GM23338 (cell line): Measurements from ENCODE around the gene ALDH5A1. TPM values are rescaled to one million over a fixed set of nuclear protein-coding genes. Genes with fewer than 3 reads are reported as not detected.

Experiments used
- ATAC-seq: fragments of 200-7000 bp; cut with Tn5 transposase; 3 replicates; pipeline ENCODE4 v1.9.1; 2020
- DNase-seq: peaks from one replicate; pipeline ENCODE4 v3.0.0-alpha.2; 2015; ENCODE audit warnings: low spot score
- H2AFZ ChIP-seq: fragments of 200-600 bp; sonication (generic); 2 replicates; pipeline ENCODE4 v1.8.0; 2016; ENCODE audit warnings: antibody characterized with exemption, mild to moderate bottlenecking, moderate library complexity
- H3F3A ChIP-seq: fragments of 200-600 bp; sonication (generic); replicated peaks from 2 replicates; pipeline ENCODE4 v1.8.0; 2017; ENCODE audit warnings: antibody characterized with exemption, mixed run types, low read depth
- H3K27ac ChIP-seq: fragments of 200-600 bp; sonication (generic); 2 replicates; pipeline ENCODE4 v1.6.1; 2016; ENCODE audit warnings: low read depth
- H3K27me3 ChIP-seq: fragments of 200-600 bp; sonication (generic); 2 replicates; pipeline ENCODE4 v1.8.0; 2016; ENCODE audit warnings: mild to moderate bottlenecking, mixed run types, moderate library complexity; ENCODE audit not compliant: insufficient read depth
- H3K36me3 ChIP-seq: fragments of 200-600 bp; sonication (generic); 2 replicates; pipeline ENCODE4 v1.8.0; 2016; ENCODE audit warnings: mild to moderate bottlenecking; ENCODE audit not compliant: insufficient read depth
- H3K4me1 ChIP-seq: fragments of 200-600 bp; sonication (generic); 2 replicates; pipeline ENCODE4 v1.8.0; 2016; ENCODE audit warnings: mild to moderate bottlenecking, moderate library complexity; ENCODE audit not compliant: insufficient read depth
- H3K4me2 ChIP-seq: fragments of 200-600 bp; sonication (generic); 2 replicates; pipeline ENCODE4 v1.7.1; 2017; ENCODE audit warnings: mixed run types
- H3K4me3 ChIP-seq: fragments of 200-600 bp; sonication (generic); 2 replicates; pipeline ENCODE4 v1.6.1; 2016; ENCODE audit warnings: mixed run types
- H3K79me2 ChIP-seq: fragments of 200-600 bp; sonication (generic); replicated peaks from 2 replicates; pipeline ENCODE4 v1.8.0; 2017; ENCODE audit warnings: mild to moderate bottlenecking; ENCODE audit not compliant: insufficient read depth
- H3K9me2 ChIP-seq: fragments of 200-600 bp; sonication (generic); 2 replicates; pipeline ENCODE4 v1.8.0; 2017; ENCODE audit not compliant: insufficient read depth
- H4K20me1 ChIP-seq: fragments of 200-600 bp; sonication (generic); replicated peaks from 2 replicates; pipeline ENCODE4 v1.8.0; 2017; ENCODE audit warnings: mild to moderate bottlenecking; ENCODE audit not compliant: insufficient read depth
- H3K27ac Mint-ChIP-seq: 2 replicates; pipeline ENCODE4 v1.8.0; 2020; ENCODE audit warnings: inconsistent platforms, mild to moderate bottlenecking, moderate library complexity, mixed read lengths
- H3K27me3 Mint-ChIP-seq: 3 replicates; pipeline ENCODE4 v1.8.0; 2022; ENCODE audit warnings: low read depth, mild to moderate bottlenecking, moderate library complexity, mixed read lengths, inconsistent platforms; ENCODE audit not compliant: insufficient read depth, poor library complexity
- H3K36me3 Mint-ChIP-seq: 3 replicates; pipeline ENCODE4 v1.8.0; 2021; ENCODE audit warnings: low read depth, mild to moderate bottlenecking, inconsistent platforms, moderate library complexity, mixed read lengths
- H3K4me1 Mint-ChIP-seq: 3 replicates; pipeline ENCODE4 v1.8.0; 2020; ENCODE audit warnings: mild to moderate bottlenecking, inconsistent platforms, mixed read lengths
- H3K4me3 Mint-ChIP-seq: 3 replicates; pipeline ENCODE4 v1.8.0; 2021; ENCODE audit warnings: moderate library complexity, mild to moderate bottlenecking, inconsistent platforms, mixed read lengths
- H3K9me3 Mint-ChIP-seq: 3 replicates; pipeline ENCODE4 v1.8.0; 2020; ENCODE audit warnings: moderate library complexity, mild to moderate bottlenecking, inconsistent platforms, mixed read lengths
- CREB1 ChIP-seq: fragments of 250-450 bp; sonication (Bioruptor Pico); IDR thresholded peaks from 2 replicates; pipeline ENCODE4 v1.5.0; 2020; ENCODE audit warnings: low read depth, mild to moderate bottlenecking, moderate library complexity
- EZH2 ChIP-seq: fragments of 200-600 bp; sonication (generic); IDR thresholded peaks from one replicate; pipeline ENCODE4 v1.8.0; 2017; ENCODE audit warnings: antibody characterized with exemption, mild to moderate bottlenecking, low read depth; ENCODE audit not compliant: unreplicated experiment
- JUNB ChIP-seq: IDR thresholded peaks from one replicate; pipeline ENCODE4 v1.6.1; 2016; ENCODE audit warnings: antibody characterized with exemption; ENCODE audit not compliant: unreplicated experiment
- NANOG ChIP-seq: IDR thresholded peaks from 2 replicates; pipeline ENCODE4 v1.6.1; 2016; ENCODE audit warnings: antibody characterized with exemption, borderline replicate concordance
- POLR2AphosphoS5 ChIP-seq: IDR thresholded peaks from 2 replicates; pipeline ENCODE4 v1.6.1; 2016; ENCODE audit warnings: antibody characterized with exemption, low read depth
- STAT1 ChIP-seq: IDR thresholded peaks from one replicate; pipeline ENCODE4 v1.6.1; 2016; ENCODE audit warnings: antibody characterized with exemption; ENCODE audit not compliant: unreplicated experiment
- ZNF331 ChIP-seq: fragments of 250-450 bp; sonication (Bioruptor Pico); IDR thresholded peaks from 2 replicates; pipeline ENCODE4 v1.5.0; 2020; ENCODE audit warnings: low read depth, mild to moderate bottlenecking, moderate library complexity
- polyA plus RNA-seq: library from polyadenylated mRNA; unstranded; fragments of >200 nt; fragmentation: Nextera tagmentation; extraction: Ambion mirVana; gene quantifications from 2 replicates; pipeline ENCODE4 v1.2.1, GENCODE V29; 2016
- total RNA-seq: library from RNA; depleted of rRNA; stranded (reverse); fragments of >200 nt; shearing (Covaris generic); gene quantifications from 2 replicates; pipeline ENCODE4 v1.2.3, GENCODE V29; 2014
- TF ChIP-seq, protein P1 (sequence below): IDR thresholded peaks from one replicate; pipeline ENCODE4 v1.6.1; 2018; ENCODE audit warnings: antibody characterized with exemption; ENCODE audit not compliant: unreplicated experiment
- TF ChIP-seq, protein P2 (sequence below), 2 experiments: fragments of 200-600 bp in 1 of 2; sonication (generic) in 1 of 2; conservative IDR thresholded peaks; 2 replicates each; pipeline versions ENCODE4 v1.5.1 to v1.6.1; 2016 to 2017; ENCODE audit warnings: antibody characterized with exemption in 2 of 2, low read depth in 2 of 2, mild to moderate bottlenecking in 2 of 2, moderate library complexity in 1 of 2

ALDH5A1 gene
- total and polyA plus RNA-seq, 2 experiments from 2014 or later, result 3.1 to 5.2 TPM

DNA sequence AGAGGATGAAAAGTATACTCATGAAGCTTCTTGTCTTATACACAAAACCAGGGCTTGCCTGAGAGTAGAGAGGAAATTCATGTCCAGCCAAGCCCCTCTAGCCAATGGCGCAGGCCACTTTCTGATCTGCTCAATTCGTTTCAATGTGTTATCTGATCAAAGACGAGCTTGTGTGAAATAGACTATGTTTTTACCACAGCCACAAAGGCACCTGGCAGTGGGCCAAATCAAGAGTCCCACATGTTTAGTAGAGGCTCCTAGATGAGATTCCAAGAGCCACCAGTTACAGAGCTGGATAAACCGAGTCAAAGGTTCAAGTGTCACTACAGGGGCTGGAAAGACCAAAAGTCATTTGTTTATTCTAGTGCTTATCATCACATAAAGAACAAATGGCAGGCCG lies 40.3 kb upstream of the ALDH5A1 start:
- H3K9me3 Mint-ChIP-seq, result no peaks in the 10 kb centered on the region
- no peak for ATAC-seq

DNA sequence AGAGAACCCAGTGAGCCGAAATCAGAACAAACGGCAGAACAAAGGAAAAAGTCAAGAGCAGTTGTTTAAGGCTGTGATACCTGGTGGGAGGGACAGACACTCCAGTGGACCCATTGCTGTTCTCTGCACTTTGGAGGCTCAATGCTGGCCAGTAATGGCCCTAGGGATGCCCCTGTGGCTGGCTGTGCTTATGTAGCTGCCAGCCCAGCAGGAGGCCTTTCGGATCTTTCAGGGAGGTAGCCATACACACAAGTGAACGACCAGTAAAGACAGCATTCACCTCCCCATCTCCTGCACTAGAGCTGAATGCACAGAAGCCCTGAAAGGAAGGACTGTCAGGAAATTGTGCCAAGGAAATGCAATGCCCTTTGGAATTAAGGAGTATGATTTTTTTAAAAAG lies 39.7 kb upstream of the ALDH5A1 start:
- Histone ChIP-seq H3K4me1 (no peaks in the 10 kb centered on the region), H3K4me2 (no peak overlapping the region), H3K9me2 (no peaks in the 10 kb centered on the region), H3K27ac (no peak overlapping the region), H3K36me3 (no peaks in the 10 kb centered on the region), H3K4me3 (no peak overlapping the region), H3K27me3 (no peaks in the 10 kb centered on the region), H4K20me1 (no peaks in the 10 kb centered on the region; the same call in 1 of the 2 replicates), H3F3A (no peaks in the 10 kb centered on the region), H3K79me2 (no peaks in the 10 kb centered on the region), H2AFZ (no peak overlapping the region)
- TF ChIP-seq JUNB, result no peak
- Mint-ChIP-seq H3K4me1 (0 out of 3 replicates have a peak, but pooled peaks cover 2% of the 10 kb centered on the region), H3K4me3 (no peak overlapping the region), H3K27me3 (peaks cover 2% of the 10 kb centered on the region), H3K9me3 (no peaks in the 10 kb centered on the region), H3K36me3 (no peaks in the 10 kb centered on the region), H3K27ac (no peak overlapping the region)
- DNase-seq (peak; percentile 18), ATAC-seq (peak; percentile 64)

More for the DNA sequence above, 40.3 kb upstream of the ALDH5A1 start:
- Mint-ChIP-seq H3K27ac (no peak overlapping the region), H3K36me3 (no peaks in the 10 kb centered on the region), H3K4me3 (no peak overlapping the region), H3K4me1 (0 out of 3 replicates have a peak, but pooled peaks cover 2% of the 10 kb centered on the region), H3K27me3 (peaks cover 5% of the 10 kb centered on the region)
- Histone ChIP-seq H3K27ac (no peak overlapping the region), H3K36me3 (no peaks in the 10 kb centered on the region), H3K9me2 (no peaks in the 10 kb centered on the region), H3K4me3 (no peak overlapping the region), H3K79me2 (no peaks in the 10 kb centered on the region), H3F3A (no peaks in the 10 kb centered on the region), H3K4me2 (no peak overlapping the region), H3K4me1 (no peaks in the 10 kb centered on the region), H2AFZ (no peak overlapping the region), H4K20me1 (no peaks in the 10 kb centered on the region; the same call in 1 of the 2 replicates), H3K27me3 (no peaks in the 10 kb centered on the region)
- no peak for DNase-seq
- TF ChIP-seq CREB1 (CRISPR knock-in tag) (no peak), ZNF331 (CRISPR knock-in tag) (no peak), NANOG (no peak)

DNA sequence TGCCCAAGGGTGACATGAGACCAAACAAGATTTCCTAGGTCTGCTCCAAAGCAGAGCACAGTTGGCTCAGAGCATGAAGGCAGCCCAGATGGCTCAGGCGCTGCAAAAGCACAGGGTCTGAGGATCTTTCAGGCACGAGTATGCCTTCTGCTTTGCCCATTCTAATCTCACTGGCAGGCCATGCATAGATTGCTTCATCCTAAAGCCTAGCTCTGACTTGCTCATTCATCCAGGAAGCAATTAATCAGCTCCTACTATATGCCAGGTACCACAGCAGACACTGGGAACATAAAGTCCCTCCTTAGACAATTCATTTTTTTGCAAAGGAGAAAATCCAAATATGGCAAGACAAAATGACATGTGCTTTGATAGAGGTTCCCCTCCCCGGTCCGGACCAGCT lies 36.6 kb upstream of the ALDH5A1 start:
- H3K27ac ChIP-seq, result no peak overlapping the region
- H3K4me2 ChIP-seq, result no peak overlapping the region
- H3K9me2 ChIP-seq, result no peaks in the 10 kb centered on the region
- H3K27ac Mint-ChIP-seq, result no peak overlapping the region
- no peaks in the 10 kb centered on the region for H3K9me3 Mint-ChIP-seq
- no peak overlapping the region for H2AFZ ChIP-seq
- H3K36me3 ChIP-seq, result no peaks in the 10 kb centered on the region
- H3K27me3 ChIP-seq, result no peaks in the 10 kb centered on the region
- H3K27me3 Mint-ChIP-seq, result peaks cover 1% of the 10 kb centered on the region
- H3K4me3 Mint-ChIP-seq, result no peak overlapping the region
- H3K4me1 Mint-ChIP-seq, result 0 out of 3 replicates have a peak, but pooled peaks cover 2% of the 10 kb centered on the region
- no peaks in the 10 kb centered on the region for H3K36me3 Mint-ChIP-seq
- H3K4me1 ChIP-seq, result no peaks in the 10 kb centered on the region
- DNase-seq (no peak), ATAC-seq (no peak)
- H3K4me3 ChIP-seq, result no peak overlapping the region
- no peaks in the 10 kb centered on the region; the same call in 1 of the 2 replicates for H4K20me1 ChIP-seq
- H3K79me2 ChIP-seq, result no peaks in the 10 kb centered on the region
- no peaks in the 10 kb centered on the region for H3F3A ChIP-seq
- no peak for TF ChIP-seq POLR2AphosphoS5
- TF ChIP-seq EZH2, result no peak
- TF ChIP-seq, protein P1, sequence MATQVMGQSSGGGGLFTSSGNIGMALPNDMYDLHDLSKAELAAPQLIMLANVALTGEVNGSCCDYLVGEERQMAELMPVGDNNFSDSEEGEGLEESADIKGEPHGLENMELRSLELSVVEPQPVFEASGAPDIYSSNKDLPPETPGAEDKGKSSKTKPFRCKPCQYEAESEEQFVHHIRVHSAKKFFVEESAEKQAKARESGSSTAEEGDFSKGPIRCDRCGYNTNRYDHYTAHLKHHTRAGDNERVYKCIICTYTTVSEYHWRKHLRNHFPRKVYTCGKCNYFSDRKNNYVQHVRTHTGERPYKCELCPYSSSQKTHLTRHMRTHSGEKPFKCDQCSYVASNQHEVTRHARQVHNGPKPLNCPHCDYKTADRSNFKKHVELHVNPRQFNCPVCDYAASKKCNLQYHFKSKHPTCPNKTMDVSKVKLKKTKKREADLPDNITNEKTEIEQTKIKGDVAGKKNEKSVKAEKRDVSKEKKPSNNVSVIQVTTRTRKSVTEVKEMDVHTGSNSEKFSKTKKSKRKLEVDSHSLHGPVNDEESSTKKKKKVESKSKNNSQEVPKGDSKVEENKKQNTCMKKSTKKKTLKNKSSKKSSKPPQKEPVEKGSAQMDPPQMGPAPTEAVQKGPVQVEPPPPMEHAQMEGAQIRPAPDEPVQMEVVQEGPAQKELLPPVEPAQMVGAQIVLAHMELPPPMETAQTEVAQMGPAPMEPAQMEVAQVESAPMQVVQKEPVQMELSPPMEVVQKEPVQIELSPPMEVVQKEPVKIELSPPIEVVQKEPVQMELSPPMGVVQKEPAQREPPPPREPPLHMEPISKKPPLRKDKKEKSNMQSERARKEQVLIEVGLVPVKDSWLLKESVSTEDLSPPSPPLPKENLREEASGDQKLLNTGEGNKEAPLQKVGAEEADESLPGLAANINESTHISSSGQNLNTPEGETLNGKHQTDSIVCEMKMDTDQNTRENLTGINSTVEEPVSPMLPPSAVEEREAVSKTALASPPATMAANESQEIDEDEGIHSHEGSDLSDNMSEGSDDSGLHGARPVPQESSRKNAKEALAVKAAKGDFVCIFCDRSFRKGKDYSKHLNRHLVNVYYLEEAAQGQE, result no peak
- no peak for TF ChIP-seq STAT1
- TF ChIP-seq NANOG, result no peak
- TF ChIP-seq, protein P2, sequence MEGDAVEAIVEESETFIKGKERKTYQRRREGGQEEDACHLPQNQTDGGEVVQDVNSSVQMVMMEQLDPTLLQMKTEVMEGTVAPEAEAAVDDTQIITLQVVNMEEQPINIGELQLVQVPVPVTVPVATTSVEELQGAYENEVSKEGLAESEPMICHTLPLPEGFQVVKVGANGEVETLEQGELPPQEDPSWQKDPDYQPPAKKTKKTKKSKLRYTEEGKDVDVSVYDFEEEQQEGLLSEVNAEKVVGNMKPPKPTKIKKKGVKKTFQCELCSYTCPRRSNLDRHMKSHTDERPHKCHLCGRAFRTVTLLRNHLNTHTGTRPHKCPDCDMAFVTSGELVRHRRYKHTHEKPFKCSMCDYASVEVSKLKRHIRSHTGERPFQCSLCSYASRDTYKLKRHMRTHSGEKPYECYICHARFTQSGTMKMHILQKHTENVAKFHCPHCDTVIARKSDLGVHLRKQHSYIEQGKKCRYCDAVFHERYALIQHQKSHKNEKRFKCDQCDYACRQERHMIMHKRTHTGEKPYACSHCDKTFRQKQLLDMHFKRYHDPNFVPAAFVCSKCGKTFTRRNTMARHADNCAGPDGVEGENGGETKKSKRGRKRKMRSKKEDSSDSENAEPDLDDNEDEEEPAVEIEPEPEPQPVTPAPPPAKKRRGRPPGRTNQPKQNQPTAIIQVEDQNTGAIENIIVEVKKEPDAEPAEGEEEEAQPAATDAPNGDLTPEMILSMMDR (conservative IDR thresholded peaks at IDR 0.05; ENCODE audit: low read depth in 2 of 2), result no peak
- no peak for TF ChIP-seq JUNB
